ENCODE data around the gene LCP2.
"Not testable (repeated sequence)": the region's sequence is repeated elsewhere in the genome, so short reads cannot be mapped to it uniquely, and the experiment has no call there.

Gene LCP2

DNA sequence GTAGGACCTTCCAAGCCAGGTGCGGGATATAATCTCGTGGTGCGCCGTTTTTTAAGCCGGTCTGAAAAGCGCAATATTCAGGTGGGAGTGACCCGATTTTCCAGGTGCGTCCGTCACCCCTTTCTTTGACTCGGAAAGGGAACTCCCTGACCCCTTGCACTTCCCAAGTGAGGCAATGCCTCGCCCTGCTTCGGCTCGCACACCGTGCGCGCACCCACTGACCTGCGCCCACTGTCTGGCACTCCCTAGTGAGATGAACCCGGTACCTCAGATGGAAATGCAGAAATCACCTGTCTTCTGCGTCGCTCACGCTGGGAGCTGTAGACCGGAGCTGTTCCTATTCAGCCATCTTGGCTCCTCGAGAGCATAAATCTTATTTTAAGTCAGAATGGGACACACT, 52.1 kb downstream of the LCP2 start:
- not testable (repeated sequence) for DNase-seq

DNA sequence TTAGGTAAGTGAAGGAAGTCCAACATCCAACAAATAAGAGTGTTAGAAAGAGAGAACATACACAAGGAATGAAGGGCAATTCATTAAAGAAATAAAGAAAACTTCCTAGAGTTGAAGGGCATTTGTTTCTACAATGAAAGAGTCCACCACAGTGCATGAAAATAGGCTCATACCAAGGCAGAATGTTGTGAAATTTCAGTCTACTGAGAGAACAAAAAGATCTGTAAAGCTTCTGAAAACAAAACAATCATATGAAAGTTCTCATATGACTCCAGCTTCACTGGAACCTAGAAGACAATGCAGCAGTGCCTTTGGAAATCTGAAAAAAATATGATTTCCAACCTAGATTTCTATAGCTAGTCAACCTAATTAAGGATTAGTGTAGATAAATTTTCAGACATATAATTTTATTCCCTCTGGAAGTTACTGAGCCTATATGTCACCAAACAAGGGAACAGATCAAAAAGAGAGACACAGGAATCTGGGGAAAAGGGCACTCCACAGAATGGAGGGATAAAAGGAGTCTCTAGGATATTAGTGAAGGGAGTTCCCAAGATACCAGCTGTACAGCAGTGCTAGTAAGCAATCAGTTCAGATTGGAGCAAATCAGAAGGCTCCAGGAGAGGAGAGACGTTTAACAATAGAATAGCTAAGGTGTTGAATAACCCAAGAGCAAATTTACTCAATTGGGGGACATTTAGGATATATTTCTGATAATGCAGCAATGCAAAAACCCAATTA, 59.0 kb downstream of the LCP2 start:
- DNase-seq = no peak

DNA sequence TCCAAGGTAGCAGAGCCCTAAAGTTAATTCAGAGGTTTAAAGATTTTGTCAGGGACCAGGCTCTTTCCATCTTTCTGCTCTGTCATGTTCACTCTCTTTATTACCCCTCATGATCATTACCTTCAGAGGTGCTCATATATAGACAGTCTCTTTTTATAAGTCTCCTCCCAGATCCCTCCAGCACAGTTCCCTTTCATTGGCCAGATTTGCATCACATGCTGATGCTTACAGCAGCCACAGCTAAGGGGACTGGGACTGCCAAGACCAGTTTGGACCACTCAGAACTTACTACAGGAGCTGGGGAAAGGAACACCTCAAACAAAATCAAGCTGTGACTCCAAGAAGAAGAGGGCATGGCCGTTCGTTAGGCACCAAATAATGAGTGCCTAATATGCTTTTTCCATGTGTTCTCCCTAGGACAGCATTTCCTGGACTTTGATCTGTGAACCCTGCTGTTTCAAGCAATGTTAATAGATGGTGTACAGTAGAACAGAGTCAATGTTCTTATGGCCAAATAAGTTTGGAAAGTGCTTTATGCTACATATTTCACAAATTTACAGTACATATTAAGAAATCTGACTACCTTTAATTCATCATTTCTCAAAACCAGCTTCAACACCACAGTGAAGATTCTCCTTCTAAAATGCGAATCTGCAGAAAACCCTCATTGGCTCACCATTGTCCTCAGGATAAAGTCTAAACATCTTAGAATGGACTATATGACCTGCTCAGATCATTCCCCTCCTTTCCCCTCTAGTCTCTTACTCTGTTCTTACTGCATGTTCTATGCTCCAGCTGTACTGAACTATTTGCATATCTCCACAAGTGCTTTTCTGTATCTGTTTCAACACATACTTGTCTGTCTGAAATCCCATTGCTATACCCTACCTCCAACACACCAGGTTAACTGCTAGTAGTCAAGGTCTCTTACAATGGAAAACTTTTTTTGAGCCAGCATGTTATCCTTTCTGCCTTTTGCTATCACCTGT, 61.4 kb downstream of the LCP2 start:
- no peak for DNase-seq

DNA sequence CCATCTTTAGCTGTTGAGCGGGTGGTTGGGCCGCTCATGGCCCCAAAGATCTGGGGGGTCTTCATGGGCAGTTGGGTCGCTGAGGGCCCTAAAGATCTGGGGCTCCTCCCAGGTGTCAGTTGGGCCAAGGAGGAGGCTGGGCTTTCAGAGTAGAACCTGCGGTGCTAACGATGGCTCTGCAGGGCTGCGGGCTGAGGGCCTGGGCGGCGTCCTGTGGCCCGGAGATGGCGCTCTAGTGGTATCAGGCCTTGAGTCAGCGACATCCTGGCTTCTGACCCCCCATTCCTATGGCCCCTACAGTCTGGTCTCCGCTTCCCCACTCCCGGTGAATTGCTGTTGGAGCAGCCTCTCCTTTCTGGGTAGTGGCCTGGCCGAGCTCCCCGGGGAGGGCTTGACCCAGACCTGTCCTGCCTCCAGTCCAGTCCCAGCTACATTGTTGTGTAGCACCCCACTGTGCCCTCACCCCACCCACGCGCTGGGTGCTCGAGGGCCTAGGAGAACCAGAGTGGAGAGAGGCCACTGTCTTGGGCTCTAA, 64.2 kb downstream of the LCP2 start:
- DNase-seq = no peak

DNA sequence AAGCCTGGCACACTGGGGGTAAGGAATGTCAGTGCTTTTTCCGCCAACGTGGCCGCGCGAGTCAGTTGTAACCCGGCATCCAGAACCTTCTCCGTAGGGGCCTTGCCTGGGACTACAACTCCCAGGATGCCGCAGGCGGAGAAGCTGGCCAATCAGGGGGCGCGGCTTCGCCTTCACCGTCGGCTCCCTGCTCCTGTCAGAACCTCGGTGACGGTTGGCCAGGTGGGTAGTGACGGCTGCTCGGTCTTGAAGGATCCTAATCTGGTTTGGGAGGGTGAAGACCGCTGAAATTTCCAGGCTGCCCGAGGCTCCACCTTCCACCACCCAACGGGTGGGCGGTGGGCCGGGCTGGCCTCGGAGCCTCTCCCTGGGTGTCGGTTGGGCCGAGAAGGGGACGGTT, 64.8 kb downstream of the LCP2 start, which contains the start of gene C5orf58:
C5orf58 (plus strand) TSS at position 200 of the 400 bp plus-strand sequence. CDS start 1,992 bp downstream, outside the sequence.
- no peak for DNase-seq

DNA sequence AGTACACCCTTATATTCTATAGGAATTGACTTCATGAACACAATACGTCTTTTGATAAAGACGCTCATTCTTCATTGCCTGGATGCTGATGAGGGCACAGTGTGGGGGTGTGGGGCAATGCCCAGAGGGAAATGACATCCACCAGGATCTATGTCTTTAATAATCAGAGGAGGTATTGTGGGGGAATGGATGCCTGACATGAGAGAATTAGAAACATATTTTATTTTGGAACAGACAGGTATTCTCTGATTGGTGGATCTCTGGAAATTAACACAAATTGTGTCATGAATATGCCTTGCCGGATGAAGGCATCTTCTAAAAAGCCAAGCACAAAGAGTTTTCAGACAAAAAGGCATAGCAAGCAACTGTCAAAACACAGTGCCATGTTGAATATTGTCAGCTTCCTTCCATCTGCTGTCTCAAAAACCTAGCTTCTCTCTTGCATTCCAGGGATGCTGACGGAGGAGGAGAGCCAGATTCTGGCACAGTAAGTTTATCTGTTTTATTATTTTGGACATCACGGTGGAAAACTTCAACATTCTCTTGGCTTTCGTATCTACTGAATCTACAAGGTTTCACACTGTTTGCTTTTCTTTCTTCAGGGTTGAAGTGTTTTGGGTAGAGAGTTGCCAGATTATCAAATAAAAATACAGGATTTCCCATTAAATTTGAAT, 68.7 kb downstream of the LCP2 start:
- DNase-seq = no peak

DNA sequence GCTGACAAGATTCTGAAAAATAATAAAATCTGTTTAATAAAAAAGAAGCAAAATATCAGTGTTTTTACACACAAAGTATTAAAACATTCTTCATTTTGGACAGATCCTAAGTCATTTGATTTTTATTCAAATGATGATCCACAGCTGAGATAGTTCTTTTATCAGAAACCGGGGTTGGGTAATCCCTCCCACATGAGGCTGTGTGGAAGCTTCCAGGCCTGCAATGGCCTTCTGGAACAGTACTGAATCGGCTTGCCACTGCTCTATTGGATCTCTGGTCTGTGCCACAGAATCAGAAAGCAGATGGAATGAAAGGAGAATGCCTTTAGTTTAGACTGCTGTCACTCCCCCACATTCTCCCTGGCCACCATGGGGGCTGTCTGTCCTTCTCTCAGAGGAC, 70.9 kb downstream of the LCP2 start:
- no peak for DNase-seq

DNA sequence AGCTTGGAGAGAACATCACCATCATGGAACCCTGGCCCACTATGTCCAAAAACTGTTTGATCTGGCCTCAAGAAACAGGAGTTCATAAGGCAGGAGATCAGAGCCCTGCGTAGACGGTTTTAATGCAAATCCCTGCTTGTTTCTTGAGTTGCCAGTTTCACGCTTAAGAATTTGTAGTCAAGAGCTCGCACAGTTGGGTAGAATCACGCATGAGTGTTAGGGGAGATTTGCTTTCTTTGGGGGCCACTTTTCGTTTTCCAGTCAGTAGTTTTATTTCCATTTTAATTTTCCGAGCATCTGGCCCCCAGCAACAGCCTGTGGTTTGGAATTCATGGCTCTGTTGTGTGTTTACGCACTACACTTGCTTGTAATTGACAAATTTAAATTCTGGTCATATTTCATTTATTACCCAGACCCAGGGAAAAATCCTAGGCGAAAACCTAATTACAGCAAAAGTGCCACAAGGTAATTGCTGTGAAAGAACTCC, 71.4 kb downstream of the LCP2 start:
- DNase-seq = no peak

DNA sequence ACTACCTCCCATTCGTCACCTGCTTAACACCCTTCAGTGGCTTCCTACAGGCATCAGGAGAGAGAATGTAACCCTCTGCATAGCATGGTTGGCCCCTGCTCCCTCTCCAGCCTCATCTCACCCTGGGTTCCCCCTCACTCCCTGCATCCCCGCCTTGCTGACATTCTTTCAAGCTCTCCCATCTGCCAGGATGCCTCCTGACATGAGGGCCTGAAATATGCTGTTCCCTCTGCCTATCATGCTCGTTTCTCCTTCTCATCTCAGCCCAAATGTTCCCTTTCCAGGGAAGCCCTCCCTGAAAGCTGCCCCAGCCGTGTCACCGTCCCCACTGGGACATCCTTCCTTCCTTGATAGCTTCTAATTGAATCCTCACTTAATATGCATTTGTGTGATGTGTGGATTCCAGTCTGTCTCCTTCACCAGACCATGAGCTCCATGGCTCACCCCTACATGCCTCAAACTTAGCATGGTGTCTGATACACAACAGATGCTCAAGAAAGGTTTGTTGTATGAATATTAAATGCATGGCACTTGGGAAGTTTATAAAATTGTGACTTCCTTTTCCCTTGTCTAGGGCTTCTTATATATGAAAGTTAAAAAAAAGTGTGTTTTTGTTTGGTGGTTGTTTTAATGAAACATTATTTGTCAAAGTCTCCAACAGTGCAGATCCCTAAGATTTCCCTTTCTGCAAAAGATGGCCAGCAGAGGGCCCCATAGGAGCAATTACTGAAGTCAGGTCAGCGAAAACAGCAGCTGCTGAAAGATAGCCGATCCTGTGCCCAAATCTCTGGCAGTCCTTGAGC, 72.0 kb downstream of the LCP2 start:
- DNase-seq = peak; percentile 37 to 51

DNA sequence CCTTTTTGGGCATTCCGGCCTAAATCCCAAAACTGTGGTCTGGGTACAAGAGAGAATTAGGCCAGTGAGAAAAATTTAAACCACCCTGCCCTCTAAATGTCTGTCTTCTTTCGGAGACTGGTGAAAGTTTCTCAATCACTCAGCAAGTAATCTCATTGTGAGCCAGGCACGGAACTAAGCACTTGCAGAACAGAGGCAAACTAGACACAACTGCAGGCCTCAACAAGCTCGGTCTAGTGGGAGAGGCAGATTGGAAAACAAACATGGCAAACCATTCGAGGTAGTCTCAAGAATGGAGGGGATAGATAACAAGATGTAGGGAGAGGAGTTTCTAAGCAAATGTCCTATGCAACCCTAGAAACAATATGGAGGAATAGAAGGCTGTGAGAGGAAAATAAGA, 73.7 kb downstream of the LCP2 start:
- DNase-seq = no peak

DNA sequence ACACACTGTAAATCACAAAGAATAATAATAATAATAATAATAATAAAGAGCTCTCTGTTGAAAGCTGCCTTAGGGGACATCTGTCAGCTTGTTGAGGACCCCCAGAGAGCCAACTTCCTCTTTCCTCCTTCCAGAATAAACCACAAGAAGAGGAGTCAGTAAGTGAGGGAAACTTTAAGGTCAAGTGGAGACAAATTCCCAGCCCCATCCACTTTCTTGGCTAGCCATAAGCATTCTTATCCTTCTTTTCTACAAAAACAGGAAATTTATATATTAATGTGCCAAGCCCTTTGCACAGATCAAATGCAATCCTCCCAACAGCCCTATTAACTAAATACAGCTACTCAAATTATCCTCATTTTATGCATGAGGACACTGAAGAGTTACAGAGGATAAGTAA, 74.2 kb downstream of the LCP2 start:
- no peak for DNase-seq

DNA sequence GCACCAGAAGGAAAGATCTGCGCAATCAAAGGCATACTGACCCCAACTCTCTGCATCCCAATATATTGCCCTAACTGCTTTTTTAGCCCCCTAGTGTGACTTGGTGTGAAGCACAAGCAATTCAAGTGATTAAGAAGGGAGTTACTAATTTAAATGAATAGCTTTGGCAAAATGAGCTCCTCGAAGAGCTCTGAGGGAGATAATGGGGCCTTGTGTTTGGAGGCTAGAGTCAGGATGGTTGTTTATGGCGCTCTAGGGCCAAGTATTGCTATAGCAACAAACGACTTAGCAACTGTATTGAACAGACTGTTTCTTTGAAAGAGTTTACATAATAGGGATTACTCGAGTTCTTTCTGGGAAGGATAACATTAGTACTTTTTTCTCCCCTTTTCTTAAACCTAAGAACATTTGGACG, 76.2 kb downstream of the LCP2 start:
- DNase-seq = no peak

DNA sequence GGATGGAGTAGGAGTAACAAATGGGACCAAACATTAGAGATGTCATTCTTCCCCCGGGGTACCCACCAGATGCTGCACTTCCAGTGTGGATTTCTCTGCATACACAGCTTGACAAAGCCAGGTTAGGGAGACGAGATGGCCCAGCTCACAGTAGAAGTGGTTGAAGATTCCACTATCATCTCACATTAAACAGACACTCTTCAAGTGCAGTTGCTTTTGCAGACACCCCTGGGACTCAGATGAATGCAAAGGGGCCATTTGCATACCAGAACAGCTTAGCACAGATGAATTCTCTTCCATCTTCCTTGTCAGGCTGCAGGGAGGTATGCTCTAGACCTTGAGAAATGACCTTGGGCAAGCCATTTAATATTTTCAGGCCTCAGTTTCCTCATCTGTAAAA, 77.4 kb downstream of the LCP2 start:
- DNase-seq = no peak

DNA sequence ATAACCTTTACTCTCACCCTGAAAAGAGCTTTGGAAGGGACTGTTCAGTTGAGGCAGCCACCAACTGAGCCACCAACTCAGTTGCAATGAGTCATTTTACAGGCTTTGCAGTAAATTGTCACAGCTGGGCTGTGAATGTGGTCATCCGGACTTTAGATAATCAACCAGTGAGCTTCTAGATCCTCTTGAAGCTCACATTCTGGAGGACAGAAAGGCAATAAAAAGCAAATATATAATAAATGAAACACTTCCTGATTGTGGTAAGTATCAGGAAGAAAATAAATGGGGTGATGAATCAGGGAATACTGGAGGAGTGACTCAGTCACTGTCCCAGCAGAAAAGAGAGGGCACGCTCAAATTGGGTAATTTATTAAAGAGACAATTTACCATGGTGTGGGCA, 78.0 kb downstream of the LCP2 start:
- no peak for DNase-seq

DNA sequence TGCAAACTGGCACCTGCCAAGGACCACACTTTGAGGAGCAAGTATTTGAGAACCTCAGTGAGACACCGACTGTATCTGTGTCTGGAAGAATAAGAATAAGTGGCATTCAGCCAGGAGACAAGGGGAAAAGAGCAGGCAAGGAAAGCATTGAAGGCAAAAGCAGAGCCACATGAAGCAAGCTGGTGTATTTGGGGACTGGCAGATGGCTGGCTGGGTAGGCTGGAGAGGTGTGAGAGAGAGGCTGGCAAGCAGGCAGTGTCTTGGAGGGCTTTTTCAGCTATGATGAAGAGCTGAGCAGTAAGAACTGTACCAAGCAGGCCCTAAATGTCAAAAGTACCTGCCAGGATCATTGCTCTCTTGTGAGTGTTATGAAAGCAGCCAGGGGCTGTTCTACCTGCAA, 78.9 kb downstream of the LCP2 start:
- DNase-seq = no peak

DNA sequence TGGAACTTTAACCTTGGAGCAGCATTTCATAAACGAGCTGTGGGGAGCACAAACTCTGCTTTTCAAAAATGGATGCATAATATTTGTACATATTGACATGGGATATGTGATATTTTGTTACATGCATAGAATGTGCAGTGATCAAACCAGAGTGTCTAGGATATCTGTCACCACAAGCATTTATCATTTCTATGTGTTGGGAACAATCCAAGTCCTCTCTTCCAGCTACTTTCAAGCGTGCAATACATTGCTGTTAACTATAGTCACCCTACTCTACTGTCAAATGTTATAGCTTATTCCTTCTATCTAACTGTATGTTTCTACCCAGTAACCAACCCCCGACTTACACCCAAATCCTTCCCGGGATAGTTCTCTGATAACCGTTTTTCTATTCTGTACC, 79.7 kb downstream of the LCP2 start:
- no peak for DNase-seq

DNA sequence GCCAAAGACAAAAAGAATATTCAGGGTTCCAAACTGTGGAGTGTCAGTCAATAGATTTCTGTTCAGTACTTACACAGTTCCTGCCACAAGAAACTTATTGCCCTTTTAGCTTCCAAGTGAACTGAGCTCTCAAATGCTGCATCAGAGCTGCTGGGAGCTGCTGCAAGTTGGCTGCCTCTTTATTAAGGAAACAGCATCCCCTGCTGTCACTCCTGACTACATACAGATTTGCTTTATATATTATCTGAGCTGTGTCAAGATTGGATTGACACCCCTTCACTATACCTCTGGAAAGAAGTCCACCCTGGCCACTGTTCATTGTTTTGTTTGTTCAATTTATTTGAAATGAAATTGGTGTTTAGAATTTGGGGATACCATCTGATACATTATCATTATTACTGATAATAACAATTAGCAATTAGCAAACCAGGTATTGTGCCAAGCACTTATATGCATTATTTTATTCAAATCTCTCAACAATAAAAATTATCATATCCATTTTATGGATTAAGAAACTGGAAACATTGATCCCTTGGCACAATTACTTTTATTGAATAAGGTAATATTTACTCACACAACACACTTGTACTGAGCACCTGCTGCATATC, 81.2 kb downstream of the LCP2 start:
- DNase-seq = peak; percentile 0 to 26

DNA sequence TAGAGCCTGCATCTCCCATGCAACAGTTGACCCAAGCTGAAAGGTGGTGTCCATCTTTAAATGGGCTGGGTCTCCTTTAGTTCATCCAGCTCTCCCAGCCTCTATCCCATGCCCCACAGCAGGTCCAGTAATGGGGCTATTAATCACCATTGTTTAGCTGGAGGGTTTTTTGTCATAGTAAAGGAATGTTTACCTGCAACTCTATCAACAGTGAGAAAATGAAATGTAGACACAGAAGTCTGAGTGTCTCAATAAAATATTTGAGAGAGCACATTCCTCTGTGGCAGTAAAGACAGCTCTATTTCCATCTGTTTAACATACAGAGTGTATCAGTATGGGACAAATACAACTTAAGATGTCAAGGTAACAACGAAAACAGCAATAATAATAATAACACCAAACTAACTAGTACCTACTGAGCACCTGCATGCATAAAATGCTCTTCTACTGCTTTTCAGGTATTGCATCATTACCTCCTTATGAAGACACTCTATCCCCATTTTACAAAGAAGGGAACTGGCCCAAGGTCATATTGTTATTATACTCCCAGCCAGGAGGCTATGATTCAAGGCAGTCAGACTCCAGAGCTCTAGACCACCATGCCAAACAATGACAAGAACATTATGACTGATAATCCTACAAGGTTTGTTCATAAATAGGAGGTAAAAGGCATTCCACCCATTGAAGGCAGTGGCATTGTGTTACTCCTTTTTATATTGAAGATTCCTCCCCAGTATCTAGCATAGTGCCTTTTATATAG, 85.8 kb downstream of the LCP2 start:
- DNase-seq = no peak

DNA sequence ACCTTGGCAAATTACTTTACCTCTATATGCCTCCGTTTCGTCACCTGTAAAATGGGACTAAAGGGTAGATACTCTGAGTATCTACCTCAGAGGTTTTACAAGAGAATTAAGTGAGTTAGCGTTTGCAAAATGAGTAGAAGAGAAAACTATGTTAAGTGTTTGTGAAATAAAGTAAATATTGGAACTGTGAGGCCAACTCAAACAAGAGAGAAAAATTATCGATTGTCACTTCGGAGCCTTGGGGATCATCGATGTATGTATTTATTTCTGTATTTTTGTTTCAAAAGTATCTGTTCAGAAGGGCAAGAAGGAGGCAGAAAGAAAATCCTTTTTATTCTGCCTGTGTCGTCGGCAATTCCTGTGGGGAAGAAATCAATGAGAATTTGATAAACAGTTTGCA, 90.6 kb downstream of the LCP2 start:
- no peak for DNase-seq

DNA sequence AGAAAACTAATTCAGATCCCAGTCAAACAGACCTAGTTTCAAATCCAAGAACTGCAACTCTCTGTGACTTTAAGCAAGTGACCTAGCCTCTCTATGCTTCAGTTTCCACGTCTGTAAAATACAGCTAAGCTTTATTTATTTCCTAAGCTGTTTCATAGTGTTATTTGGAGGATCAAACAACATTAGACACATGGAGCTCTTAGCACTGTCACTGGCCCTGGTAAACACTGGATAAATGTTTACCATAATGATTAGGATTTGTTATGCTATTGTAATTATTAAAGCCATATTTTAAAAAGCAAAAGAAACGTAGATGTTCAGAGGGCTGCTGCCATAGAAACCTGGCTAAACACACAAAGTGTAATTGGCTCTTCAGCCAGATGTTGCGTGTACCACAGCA, 91.4 kb downstream of the LCP2 start:
- no peak for DNase-seq

DNA sequence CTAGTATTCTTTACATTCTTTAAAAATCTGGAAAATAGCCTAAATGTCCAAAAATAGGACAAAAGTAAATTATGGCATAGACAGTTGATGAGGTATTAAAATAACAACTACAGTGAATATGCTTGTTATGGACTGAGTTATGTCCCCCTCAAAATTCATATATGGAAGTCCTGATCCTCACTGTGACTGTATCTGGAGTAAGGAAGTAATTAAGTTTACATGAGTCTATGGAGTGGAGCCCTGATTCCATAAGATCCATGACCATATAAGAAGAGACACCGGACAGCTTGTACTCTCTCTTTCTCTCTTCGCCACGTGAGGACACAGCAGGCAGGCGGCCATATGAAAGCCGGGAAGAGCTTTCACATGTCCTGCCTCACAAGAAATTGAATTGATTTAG, 93.4 kb downstream of the LCP2 start:
- no peak for DNase-seq
